NCI-H2107 treated with DMSO at 0.1 percent for 48 hours (cell line): ENCODE data around the gene AHSP.
"Not testable (repeated sequence)": the region's sequence is repeated elsewhere in the genome, so short reads cannot be mapped to it uniquely, and the experiment has no call there.

Source experiments
- DNase-seq: peaks from one replicate; lab custom pipeline; 2025; ENCODE audit not compliant: unreplicated experiment; lab: John Stamatoyannopoulos, UW

Gene AHSP

DNA sequence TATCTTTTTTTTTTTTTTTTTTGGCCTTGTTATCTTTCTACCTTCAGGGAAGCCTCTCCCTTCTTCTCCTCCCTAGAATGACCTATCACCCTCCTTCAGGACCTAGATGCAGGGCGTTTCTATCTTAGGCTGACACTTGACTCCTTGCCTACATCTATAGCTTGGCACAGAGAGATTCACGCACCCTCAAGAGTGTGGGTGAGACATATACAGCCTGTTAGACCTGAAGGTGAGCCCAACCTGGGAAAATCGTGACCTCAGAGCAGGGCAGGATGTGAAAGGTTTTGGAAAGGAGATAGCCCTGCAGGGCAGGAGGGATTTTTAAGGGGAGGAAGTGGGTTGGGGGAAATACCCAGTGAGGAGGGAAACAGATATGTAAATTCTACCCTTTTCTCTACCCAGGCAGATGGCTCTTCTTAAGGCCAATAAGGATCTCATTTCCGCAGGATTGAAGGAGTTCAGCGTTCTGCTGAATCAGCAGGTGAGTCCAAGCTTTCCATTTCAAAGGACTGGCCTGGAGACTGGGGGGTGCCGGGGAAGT lies at the start of gene AHSP:
TSS of gene AHSP (plus strand) at position 167 of the 541 bp plus-strand sequence. CDS start at position 407, 240 bp downstream.
- no peak for DNase-seq

GRCh38 chr16:31478956-31479355 lies 48.7 kb upstream of the AHSP start:
- no peak for DNase-seq

DNA sequence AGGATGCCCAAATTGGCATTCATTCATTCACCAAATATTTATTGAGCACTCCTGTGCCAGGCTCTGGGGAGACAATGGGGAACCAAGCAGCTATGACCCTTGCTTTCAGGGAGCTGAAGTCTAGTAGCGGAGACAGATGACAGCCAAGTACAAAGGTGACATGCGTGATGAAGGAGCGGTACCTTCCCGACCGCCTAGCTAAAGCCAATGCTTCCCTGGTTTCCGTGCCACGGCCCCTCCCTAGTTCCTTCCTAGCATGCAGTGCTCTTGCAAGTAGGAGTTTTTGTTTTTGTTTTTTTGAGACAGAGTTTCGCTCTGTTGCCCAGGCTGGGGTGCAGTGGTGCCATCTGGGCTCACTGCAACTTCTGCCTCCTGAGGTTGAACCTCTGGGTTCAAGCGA lies 47.9 kb upstream of the AHSP start:
- DNase-seq = no peak

- DNase-seq = no peak
Observed at GRCh38 chr16:31480851-31481536, 46.7 kb upstream of the AHSP start.

- no peak for DNase-seq
Observed at GRCh38 chr16:31483081-31483480, 44.6 kb upstream of the AHSP start, which contains the start of gene SLC5A2. TSS of gene SLC5A2 (plus strand) at chr16:31483123. CDS start at chr16:31483137, 14 bp downstream.

- not testable (repeated sequence) for DNase-seq
Observed at GRCh38 chr16:31484048-31484447, 43.7 kb upstream of the AHSP start.

GRCh38 chr16:31484491-31485171 lies 43.1 kb upstream of the AHSP start:
- DNase-seq = no peak

DNA sequence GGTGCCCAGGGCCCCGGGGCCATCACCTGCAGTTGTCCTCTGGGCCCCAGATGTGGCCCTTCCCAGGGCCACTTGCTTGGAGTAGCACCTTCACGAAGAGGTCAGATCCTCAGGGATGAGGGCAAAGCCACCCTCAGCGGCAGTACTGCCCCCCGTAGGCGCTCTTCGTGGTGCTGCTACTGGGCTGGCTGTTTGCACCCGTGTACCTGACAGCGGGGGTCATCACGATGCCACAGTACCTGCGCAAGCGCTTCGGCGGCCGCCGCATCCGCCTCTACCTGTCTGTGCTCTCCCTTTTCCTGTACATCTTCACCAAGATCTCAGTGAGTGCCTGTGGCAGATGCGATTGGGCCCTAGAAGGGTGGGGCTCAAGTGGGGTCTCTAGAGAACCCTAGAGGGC lies 42.1 kb upstream of the AHSP start:
- DNase-seq = no peak

DNA sequence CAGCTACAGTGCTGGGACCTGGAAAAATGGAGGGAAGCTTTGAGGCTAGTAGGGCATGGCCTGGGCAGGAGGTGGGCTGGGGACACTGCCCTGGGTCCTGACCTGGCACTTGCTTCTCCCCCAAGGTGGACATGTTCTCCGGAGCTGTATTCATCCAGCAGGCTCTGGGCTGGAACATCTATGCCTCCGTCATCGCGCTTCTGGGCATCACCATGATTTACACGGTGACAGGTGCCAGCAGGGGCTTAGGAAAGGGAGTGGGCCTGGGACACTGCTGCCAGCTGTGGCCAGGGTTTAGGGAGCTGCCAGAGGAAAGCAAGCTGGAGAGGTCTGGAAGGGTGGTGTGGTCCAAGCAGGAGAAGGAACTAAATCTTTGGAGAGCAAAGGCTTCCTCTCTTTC lies 41.7 kb upstream of the AHSP start:
- DNase-seq = no peak

- no peak for DNase-seq
Observed at GRCh38 chr16:31487071-31487719, 40.5 kb upstream of the AHSP start.

GRCh38 chr16:31487720-31488467 lies 39.8 kb upstream of the AHSP start:
- DNase-seq = no peak

DNA sequence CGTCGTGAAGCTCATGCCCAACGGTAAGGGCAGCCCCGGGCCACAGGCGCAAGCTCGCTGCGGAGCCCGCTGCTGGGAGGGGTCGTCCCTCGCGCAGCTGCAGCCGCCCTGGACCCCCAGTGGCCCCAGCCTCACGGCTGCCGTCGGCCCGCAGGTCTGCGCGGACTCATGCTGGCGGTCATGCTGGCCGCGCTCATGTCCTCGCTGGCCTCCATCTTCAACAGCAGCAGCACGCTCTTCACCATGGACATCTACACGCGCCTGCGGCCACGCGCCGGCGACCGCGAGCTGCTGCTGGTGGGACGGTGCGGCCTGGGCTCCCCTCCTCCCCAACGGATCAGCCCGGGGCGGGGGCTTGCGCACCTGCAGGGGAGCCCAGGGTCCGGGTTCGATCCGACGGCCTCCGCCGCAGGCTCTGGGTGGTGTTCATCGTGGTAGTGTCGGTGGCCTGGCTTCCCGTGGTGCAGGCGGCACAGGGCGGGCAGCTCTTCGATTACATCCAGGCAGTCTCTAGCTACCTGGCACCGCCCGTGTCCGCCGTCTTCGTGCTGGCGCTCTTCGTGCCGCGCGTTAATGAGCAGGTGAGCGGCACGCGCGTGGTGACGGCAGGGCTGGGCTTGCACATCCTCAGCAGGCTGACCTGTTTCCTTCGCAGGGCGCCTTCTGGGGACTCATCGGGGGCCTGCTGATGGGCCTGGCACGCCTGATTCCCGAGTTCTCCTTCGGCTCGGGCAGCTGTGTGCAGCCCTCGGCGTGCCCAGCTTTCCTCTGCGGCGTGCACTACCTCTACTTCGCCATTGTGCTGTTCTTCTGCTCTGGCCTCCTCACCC lies 39.0 kb upstream of the AHSP start:
- no peak for DNase-seq

- no peak for DNase-seq
Observed at GRCh38 chr16:31489298-31489564, 38.5 kb upstream of the AHSP start.

DNA sequence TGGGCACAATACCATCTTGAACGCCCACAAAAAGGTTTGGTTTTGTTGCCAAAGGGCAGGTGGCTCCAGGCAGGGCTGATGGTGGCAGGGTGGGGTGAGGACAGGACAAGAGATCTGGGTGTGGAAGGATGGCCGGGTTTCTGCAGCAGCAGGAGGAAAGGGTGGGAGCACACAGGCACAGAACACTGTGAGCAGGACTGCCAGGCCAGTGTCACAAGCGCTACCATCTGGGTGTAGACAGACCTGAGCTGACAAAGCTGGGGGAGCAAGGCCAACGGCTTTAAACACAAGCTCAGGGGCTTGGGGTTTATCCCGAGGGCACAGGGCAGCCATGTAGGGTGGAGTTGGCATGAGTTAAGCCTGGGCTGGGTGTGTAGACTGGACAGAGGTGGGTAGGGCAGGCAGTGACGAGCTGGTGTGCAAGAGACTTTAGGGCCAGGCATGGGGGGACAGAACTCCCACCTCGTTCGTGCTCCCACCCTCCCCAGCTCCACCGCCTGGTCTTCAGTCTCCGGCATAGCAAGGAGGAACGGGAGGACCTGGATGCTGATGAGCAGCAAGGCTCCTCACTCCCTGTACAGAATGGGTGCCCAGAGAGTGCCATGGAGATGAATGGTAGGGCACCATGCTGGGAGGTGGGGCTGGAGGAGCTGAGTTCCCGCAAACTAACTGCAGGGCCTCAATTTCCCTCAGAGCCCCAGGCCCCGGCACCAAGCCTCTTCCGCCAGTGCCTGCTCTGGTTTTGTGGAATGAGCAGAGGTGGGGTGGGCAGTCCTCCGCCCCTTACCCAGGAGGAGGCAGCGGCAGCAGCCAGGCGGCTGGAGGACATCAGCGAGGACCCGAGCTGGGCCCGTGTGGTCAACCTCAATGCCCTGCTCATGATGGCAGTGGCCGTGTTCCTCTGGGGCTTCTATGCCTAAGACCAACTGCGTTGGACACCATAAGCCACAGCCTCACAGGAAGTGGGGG lies 37.8 kb upstream of the AHSP start:
- DNase-seq = no peak

DNA sequence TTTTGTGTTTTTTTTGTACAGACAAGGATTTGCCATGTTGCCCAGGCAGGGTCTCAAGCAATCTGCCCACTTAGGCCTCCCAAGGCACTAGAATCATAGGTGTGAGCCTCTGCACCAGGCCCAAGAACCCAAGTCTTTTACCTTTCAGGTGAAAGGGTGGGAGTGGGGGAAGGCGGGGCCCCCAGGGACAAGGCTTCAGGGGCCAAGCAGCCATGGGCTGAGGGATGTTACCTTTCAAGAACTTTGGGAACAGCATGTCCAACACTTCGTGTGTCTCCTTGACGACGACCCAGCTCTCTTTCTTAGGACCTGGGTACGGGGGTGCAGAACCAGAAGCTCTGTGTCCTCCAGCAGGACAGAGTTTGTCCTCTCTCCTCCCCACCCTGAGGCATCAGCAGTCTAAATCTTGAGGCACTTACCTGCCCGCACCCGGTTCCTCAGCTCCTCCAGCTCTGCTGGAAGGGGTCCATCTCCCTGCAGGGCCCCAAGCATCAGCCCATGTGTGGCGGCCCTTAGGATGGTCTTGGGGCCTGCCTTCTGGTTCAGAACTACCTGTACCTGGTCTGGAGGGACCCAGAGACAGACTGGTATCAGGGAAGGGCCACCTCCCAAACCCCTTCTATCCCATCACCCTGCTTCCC lies 35.8 kb upstream of the AHSP start:
- no peak for DNase-seq

GRCh38 chr16:31493506-31494125 lies 34.1 kb upstream of the AHSP start:
- no peak for DNase-seq

GRCh38 chr16:31496670-31497069 lies 31.0 kb upstream of the AHSP start:
- no peak for DNase-seq

- DNase-seq = no peak
Observed at GRCh38 chr16:31498493-31498892, 29.2 kb upstream of the AHSP start.
